GM20000 (cell line): ENCODE results near the gene NRARP.

Experiments used
- DNase-seq: peaks from one replicate; pipeline ENCODE4 v3.0.0; 2012; ENCODE audit warnings: low spot score
- TF ChIP-seq, protein P1 (sequence below): IDR thresholded peaks from 2 replicates; pipeline ENCODE4 v1.5.1; 2012; ENCODE audit warnings: mild to moderate bottlenecking, control low read depth; ENCODE audit errors: extremely low read depth, missing control alignments

The NRARP gene

GRCh38 chr9:137297966-137298365 lies 4.1 kb downstream of the NRARP start:
- TF ChIP-seq, protein P1, sequence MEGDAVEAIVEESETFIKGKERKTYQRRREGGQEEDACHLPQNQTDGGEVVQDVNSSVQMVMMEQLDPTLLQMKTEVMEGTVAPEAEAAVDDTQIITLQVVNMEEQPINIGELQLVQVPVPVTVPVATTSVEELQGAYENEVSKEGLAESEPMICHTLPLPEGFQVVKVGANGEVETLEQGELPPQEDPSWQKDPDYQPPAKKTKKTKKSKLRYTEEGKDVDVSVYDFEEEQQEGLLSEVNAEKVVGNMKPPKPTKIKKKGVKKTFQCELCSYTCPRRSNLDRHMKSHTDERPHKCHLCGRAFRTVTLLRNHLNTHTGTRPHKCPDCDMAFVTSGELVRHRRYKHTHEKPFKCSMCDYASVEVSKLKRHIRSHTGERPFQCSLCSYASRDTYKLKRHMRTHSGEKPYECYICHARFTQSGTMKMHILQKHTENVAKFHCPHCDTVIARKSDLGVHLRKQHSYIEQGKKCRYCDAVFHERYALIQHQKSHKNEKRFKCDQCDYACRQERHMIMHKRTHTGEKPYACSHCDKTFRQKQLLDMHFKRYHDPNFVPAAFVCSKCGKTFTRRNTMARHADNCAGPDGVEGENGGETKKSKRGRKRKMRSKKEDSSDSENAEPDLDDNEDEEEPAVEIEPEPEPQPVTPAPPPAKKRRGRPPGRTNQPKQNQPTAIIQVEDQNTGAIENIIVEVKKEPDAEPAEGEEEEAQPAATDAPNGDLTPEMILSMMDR: no peak
- no peak for DNase-seq

GRCh38 chr9:137296670-137297664 lies 5.1 kb downstream of the NRARP start:
- TF ChIP-seq, protein P1: no peak
- no peak for DNase-seq

DNA sequence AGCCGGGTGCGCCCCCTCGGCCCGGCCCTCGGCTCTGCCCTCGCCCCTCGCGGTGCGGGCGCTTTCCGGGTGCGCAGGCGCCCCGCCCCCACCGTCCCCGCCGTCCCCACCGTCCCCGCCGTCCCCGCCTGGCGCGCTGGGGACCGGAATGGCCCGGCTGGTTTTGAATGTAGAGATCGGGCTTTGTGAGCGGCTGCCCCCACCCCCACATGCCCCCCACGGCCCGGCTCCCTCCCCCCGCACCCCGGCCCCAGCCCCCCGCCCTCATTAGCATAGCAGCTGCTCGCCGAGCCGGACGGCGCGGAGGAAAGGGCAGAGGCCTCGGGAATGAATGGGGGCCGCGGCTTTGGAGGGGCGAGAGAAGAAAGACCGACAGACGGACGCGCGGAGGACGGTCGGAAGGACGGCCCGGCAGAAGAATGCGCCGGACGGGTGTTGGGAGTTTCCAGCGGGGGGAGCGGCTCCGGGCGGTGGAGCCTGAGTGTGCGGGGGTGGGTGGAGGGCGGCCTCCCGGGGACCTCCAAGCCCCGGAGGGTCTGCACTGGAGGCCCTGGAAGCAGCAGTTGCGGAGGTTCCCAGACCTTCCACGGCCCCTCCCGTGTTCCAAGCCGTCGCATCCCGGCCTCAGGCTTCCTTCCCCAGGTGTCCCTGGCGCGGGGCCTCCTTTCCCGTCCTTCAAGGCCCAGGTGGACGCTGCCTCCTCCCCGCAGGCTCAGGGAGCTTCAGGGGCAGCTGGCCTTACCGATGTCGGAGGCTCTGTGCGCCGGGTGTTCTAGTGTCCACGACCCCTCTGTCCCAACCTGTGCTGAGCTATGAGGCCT lies 6.0 kb downstream of the NRARP start:
- TF ChIP-seq, protein P1: no peak

GRCh38 chr9:137295238-137295811 lies 6.7 kb downstream of the NRARP start:
- TF ChIP-seq, protein P1: peak; percentile 94
- DNase-seq: peak; percentile 95

More for the DNA sequence above, 6.0 kb downstream of the NRARP start:
- DNase-seq: no peak

DNA sequence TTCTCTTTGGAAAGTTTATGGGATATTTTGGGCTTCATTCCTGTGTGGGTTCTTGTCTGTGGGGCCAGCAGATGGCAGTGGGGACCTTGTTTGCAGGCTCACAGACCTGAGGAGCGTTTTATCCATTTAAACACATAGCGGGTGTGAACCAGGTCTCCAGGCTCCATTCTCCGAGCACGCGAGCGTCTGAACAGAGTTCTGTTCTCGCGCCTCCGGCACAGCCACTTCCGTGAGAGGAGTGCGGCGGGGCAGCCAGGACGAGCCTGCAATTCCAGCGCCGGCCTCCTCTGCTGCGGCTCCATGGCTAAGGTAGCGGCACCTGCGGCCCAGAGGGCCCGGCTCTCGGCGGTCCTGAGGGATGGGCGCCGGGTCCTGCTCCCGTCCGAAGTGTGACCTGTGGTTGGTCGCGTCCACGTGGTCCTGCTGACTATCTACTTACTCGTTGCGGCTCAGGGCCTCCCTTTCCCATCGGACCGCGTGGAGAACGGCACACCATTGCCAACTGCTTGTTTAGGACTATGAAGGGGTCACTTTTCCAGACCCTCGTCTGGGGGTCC lies 7.3 kb downstream of the NRARP start:
- no peak for DNase-seq
- TF ChIP-seq, protein P1: no peak

DNA sequence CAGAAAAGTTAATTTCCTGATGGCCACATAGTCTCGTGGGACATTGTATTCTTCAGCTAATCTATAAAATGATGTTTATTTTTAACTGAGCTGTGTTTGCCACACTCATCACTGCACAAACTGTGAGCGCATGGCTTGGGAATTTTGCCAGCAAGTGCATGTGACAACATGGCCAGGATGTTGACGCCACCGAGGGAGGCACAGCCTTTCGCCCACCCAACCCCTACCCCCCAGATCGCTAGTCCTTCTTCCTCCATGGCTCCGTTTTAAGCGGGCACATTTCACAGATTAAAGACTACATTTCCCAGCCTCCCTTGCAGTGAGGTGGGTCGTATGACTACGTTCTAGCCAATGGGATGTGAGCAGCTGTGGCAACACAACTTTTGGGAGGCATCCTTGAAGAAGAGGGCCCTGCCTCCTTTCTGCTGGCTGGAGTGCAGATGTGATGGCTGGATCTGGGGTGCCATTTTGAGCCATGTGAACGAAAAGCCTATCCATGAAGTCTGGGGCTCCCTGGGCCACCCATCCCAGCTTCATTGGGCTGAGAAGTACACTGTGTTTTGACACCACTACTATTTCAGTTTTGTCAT lies 7.9 kb downstream of the NRARP start:
- DNase-seq: no peak
- TF ChIP-seq, protein P1: no peak
